Tibial nerve (tissue), 3 donors: ENCODE measurements around the gene DNAH10.

Source experiments
- POLR2A ChIP-seq, 2 donors: fragments of 450-650 bp; IDR thresholded peaks; one replicate each; pipeline ENCODE4 v1.6.1; 2017; ENCODE audit warnings: antibody characterized with exemption in 2 of 2, mild to moderate bottlenecking in 2 of 2, moderate library complexity in 2 of 2
- TF ChIP-seq, protein P1 (sequence below), 5 experiments: fragments of 200-600 bp in 3 of 5; fragments of 450-650 bp in 2 of 5; sonication (generic) in 3 of 5; IDR thresholded peaks; one replicate each; pipeline ENCODE4 v1.5.1; 2016 to 2019; ENCODE audit warnings: antibody characterized with exemption in 5 of 5, mild to moderate bottlenecking in 3 of 5, moderate library complexity in 2 of 5

DNA sequence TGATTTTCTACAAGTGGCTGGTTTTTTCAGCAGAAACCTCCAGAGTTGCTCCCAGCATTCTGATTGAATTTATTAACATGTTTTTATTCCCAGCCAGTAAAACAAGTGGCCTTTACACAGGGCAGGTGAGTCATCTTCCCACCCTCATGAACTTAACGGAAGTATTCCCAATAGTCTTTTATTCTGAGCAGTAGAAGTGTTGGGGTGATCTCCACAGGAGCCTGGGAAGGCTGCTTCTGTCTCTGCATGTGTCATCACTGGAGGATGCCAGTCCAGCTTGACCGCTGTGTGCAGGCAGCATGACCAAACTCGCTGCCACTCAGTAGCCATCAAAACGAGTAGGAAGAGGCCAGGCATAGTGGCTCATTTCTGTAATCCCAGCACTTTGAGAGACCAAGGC, 13.4 kb upstream of the DNAH10 start:
- TF ChIP-seq POLR2A (IDR thresholded peaks at IDR 0.05): no peak
- TF ChIP-seq, protein P1, sequence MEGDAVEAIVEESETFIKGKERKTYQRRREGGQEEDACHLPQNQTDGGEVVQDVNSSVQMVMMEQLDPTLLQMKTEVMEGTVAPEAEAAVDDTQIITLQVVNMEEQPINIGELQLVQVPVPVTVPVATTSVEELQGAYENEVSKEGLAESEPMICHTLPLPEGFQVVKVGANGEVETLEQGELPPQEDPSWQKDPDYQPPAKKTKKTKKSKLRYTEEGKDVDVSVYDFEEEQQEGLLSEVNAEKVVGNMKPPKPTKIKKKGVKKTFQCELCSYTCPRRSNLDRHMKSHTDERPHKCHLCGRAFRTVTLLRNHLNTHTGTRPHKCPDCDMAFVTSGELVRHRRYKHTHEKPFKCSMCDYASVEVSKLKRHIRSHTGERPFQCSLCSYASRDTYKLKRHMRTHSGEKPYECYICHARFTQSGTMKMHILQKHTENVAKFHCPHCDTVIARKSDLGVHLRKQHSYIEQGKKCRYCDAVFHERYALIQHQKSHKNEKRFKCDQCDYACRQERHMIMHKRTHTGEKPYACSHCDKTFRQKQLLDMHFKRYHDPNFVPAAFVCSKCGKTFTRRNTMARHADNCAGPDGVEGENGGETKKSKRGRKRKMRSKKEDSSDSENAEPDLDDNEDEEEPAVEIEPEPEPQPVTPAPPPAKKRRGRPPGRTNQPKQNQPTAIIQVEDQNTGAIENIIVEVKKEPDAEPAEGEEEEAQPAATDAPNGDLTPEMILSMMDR (IDR thresholded peaks at IDR 0.05): no peak
